Immature natural killer cell (primary cell): ENCODE measurements around the gene HOPX. TPM values are rescaled to one million over a fixed set of nuclear protein-coding genes. Genes with fewer than 3 reads are reported as not detected.

ENCODE experiments used
- polyA plus RNA-seq, 3 donors: library from polyadenylated mRNA; unstranded; fragments of 300-500 nt; fragmentation: Illumina TruSeq; gene quantifications; one replicate each; pipeline ENCODE4 v1.2.3, GENCODE V29; 2021

Gene HOPX
- polyA plus RNA-seq, 3 donors from 2014 or later, result 1,315 to 2,032 (median 1,652) TPM

Other genes with a start within 250 kb of the HOPX start
- 1 to 10 TPM; 1.9 to 8.4 (median 6.8) TPM for gene PPAT, start 245.7 kb downstream of the HOPX start, polyA plus RNA-seq
- 10 to 100 TPM; 10.7 to 19.8 (median 13.7) TPM for gene PAICS, start 245.0 kb downstream of the HOPX start, polyA plus RNA-seq
- gene SRP72, start 213.7 kb downstream of the HOPX start, polyA plus RNA-seq, result 100 to 1,000 TPM; 134 to 163 (median 160) TPM
- gene ARL9, start 175.5 kb downstream of the HOPX start, polyA plus RNA-seq, result under 1 TPM in 1 of 3 donors, not detected in 2; 0.28 TPM
- gene SPINK2, start 140.4 kb upstream of the HOPX start, polyA plus RNA-seq, result 10 to 100 TPM; 17.0 to 96.4 (median 68.9) TPM
- 100 to 1,000 TPM; 106 to 193 (median 144) TPM for gene REST, start 226.6 kb upstream of the HOPX start, polyA plus RNA-seq